Measurements from ENCODE around the gene TRPM3. TPM values are rescaled to one million over a fixed set of nuclear protein-coding genes. Genes with fewer than 3 reads are reported as not detected.

TRPM3 gene
- total RNA-seq, 4 donors from 2014 or later: 5.2 to 8.1 (median 7.3) TPM

- peak in 1 of 2 donors; percentile 66 for DNase-seq (ENCODE audit: low spot score in 2 of 2)
- WGBS, 2 donors: 16 to 28% methylated on average over 2 of the region's 2 CpGs
These were observed 547.1 kb downstream of the TRPM3 start for GRCh38 chr9:70574151-70574837.

GRCh38 chr9:70573308-70573707 is 548.1 kb downstream of the TRPM3 start:
- Histone ChIP-seq H3K27ac (peak overlapping the region in 3 of 4 donors; percentile 32 to 85 (median 81)), H3K4me3 (no peak overlapping the region), H3K4me1 (peaks cover 0 to 49% (median 22%) of the 10 kb centered on the region in 4 donors), H3K36me3 (no peaks in the 10 kb centered on the region), H3K27me3 (no peaks in the 10 kb centered on the region), H3K9me3 (no peaks in the 10 kb centered on the region)
- TF ChIP-seq CTCF (IDR thresholded peaks at IDR 0.05): no peak
- no peak for TF ChIP-seq EP300 (IDR thresholded peaks at IDR 0.05)
- no peak for TF ChIP-seq POLR2A (IDR thresholded peaks at IDR 0.05)
- no peak for DNase-seq (ENCODE audit: low spot score in 2 of 2)

More at GRCh38 chr9:70574151-70574837, 547.1 kb downstream of the TRPM3 start:
- TF ChIP-seq CTCF (IDR thresholded peaks at IDR 0.05) (no peak), EP300 (IDR thresholded peaks at IDR 0.05) (peak; percentile 11 to 82), POLR2A (IDR thresholded peaks at IDR 0.05) (no peak)
- Histone ChIP-seq H3K27ac (peak overlapping the region; percentile 32 to 85 (median 66)), H3K4me1 (peaks cover 0 to 49% (median 22%) of the 10 kb centered on the region in 4 donors), H3K27me3 (no peaks in the 10 kb centered on the region), H3K36me3 (no peaks in the 10 kb centered on the region), H3K4me3 (no peak overlapping the region), H3K9me3 (no peaks in the 10 kb centered on the region)

- no peak overlapping the region for H3K27ac ChIP-seq
- no peak for DNase-seq (ENCODE audit: low spot score in 2 of 2)
- no peaks in the 10 kb centered on the region for H3K36me3 ChIP-seq
- peaks cover 0 to 49% (median 25%) of the 10 kb centered on the region in 4 donors for H3K4me1 ChIP-seq
- no peak for TF ChIP-seq EP300 (IDR thresholded peaks at IDR 0.05)
- no peak overlapping the region for H3K4me3 ChIP-seq
- 85 to 92% methylated on average over 5 of the region's 5 CpGs for WGBS, 2 donors
- H3K27me3 ChIP-seq: no peaks in the 10 kb centered on the region
- no peaks in the 10 kb centered on the region for H3K9me3 ChIP-seq
These were observed 550.2 kb downstream of the TRPM3 start for GRCh38 chr9:70571258-70571657.

GRCh38 chr9:70569791-70570190 is 551.6 kb downstream of the TRPM3 start:
- WGBS, 2 donors: 61% methylated on average over 3 of the region's 3 CpGs
- DNase-seq (ENCODE audit: low spot score in 2 of 2): no peak
- H3K4me3 ChIP-seq: no peak overlapping the region
- TF ChIP-seq CTCF (IDR thresholded peaks at IDR 0.05): no peak
- TF ChIP-seq POLR2A (IDR thresholded peaks at IDR 0.05): no peak
- TF ChIP-seq EP300 (IDR thresholded peaks at IDR 0.05): no peak
- peaks cover 0 to 40% (median 23%) of the 10 kb centered on the region in 4 donors for H3K4me1 ChIP-seq
- no peaks in the 10 kb centered on the region for H3K36me3 ChIP-seq
- no peak overlapping the region for H3K27ac ChIP-seq
- H3K9me3 ChIP-seq: no peaks in the 10 kb centered on the region
- no peaks in the 10 kb centered on the region for H3K27me3 ChIP-seq

GRCh38 chr9:70569070-70569772 is 552.2 kb downstream of the TRPM3 start:
- no peak overlapping the region for H3K4me3 ChIP-seq
- TF ChIP-seq EP300 (IDR thresholded peaks at IDR 0.05) (no peak), POLR2A (IDR thresholded peaks at IDR 0.05) (no peak), CTCF (IDR thresholded peaks at IDR 0.05) (no peak)
- no peak for DNase-seq (ENCODE audit: low spot score in 2 of 2)
- peak overlapping the region in 1 of 4 donors; percentile 18 for H3K27ac ChIP-seq
- no peaks in the 10 kb centered on the region for H3K27me3 ChIP-seq
- H3K4me1 ChIP-seq: peaks cover 0 to 37% (median 22%) of the 10 kb centered on the region in 4 donors
- 60 to 63% methylated on average over 4 of the region's 4 CpGs for WGBS, 2 donors
- H3K9me3 ChIP-seq: no peaks in the 10 kb centered on the region
- H3K36me3 ChIP-seq: no peaks in the 10 kb centered on the region
